ENCODE measurements around the gene PACSIN2. TPM values are rescaled to one million over a fixed set of nuclear protein-coding genes. Genes with fewer than 3 reads are reported as not detected.
"Not testable (repeated sequence)": the region's sequence is repeated elsewhere in the genome, so short reads cannot be mapped to it uniquely, and the experiment has no call there.

PACSIN2 gene
- total and polyA plus RNA-seq, 8 donors = 24.9 to 154 (median 71.6) TPM

DNA sequence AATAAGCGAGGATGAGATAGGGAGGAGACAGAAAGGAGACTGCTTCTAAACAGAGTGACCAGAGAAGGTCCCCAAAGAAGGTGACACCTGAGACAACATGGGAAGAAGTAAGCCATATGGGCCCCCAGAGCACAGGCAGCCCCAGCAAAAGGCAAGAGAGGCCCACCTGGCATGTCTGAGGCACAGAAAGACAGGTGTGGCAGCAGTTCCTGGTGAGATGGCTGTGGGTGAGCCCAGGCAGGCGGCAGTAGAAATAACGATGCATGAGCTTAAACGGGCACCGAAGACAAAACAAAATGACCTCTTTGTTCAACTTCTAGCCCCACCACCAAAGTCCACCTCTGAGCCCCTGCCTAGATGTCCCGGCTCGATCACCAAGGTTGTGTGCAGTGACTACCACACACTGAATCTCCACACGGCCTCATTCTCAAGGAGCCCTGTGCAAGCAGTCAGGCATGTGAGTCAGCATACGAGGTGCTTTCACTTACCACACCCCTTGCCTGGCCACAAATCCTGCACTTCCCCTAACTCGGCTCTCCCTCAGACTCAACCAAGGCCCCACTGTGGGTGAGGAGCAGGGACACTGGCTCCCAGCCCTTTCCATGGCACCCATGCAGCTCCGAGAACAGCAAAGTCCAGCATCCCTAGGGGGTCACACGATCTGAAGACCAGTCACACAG is 77.6 kb downstream of the PACSIN2 start:
- peak; percentile 74 to 89 for DNase-seq
- H3K27me3 ChIP-seq = no peaks in the 10 kb centered on the region
- H3K4me1 ChIP-seq = peaks cover 82 to 89% (median 87%) of the 10 kb centered on the region in 4 donors
- peak overlapping the region; percentile 67 to 96 (median 89) for H3K27ac ChIP-seq
- no peaks in the 10 kb centered on the region for H3K36me3 ChIP-seq
- TF ChIP-seq, protein P1, sequence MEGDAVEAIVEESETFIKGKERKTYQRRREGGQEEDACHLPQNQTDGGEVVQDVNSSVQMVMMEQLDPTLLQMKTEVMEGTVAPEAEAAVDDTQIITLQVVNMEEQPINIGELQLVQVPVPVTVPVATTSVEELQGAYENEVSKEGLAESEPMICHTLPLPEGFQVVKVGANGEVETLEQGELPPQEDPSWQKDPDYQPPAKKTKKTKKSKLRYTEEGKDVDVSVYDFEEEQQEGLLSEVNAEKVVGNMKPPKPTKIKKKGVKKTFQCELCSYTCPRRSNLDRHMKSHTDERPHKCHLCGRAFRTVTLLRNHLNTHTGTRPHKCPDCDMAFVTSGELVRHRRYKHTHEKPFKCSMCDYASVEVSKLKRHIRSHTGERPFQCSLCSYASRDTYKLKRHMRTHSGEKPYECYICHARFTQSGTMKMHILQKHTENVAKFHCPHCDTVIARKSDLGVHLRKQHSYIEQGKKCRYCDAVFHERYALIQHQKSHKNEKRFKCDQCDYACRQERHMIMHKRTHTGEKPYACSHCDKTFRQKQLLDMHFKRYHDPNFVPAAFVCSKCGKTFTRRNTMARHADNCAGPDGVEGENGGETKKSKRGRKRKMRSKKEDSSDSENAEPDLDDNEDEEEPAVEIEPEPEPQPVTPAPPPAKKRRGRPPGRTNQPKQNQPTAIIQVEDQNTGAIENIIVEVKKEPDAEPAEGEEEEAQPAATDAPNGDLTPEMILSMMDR (IDR thresholded peaks at IDR 0.05) = no peak
- peak in 2 of 3 donors; percentile 71 to 86 for TF ChIP-seq POLR2AphosphoS5 (IDR thresholded peaks at IDR 0.05)
- TF ChIP-seq EP300 (IDR thresholded peaks at IDR 0.05) = no peak
- peak overlapping the region in 1 of 4 donors; percentile 1 for H3K4me3 ChIP-seq
- 30 to 50% (median 37%) methylated on average over 12 of the region's 12 CpGs for WGBS, 5 donors
- intact Hi-C loops (cut with DNase I; ENCODE audit: low total_unique reads) = no loop called here
- no peaks in the 10 kb centered on the region for H3K9me3 ChIP-seq

DNA sequence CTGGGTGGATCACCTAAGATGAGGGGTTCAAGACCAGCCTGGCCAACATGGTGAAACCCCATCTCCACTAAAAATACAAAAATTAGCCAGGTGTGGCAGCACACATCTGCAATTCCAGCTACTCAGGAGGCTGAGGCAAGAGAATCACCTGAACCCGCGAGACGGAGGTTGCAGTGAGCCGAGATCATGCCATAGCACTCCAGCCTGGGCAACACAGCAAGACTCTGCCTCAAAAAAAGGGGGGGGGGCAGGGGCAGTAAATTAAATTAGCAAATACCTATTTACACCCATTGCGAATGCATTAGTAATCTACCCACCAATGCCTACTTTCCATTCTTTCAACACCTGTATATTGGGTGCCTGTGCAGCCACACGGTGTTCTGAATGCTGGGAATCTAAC is 78.3 kb downstream of the PACSIN2 start:
- H3K36me3 ChIP-seq; DNase-seq; intact Hi-C loops (cut with DNase I; ENCODE audit: low total_unique reads); H3K27me3 ChIP-seq; H3K9me3 ChIP-seq: not testable (repeated sequence)
- Histone ChIP-seq H3K27ac (peak overlapping the region; percentile 67 to 96 (median 89)), H3K4me1 (peaks cover 87 to 95% (median 93%) of the 10 kb centered on the region in 4 donors), H3K4me3 (peak overlapping the region in 1 of 4 donors; percentile 1)
- WGBS, 5 donors = 93 to 98% (median 94%) methylated on average over 6 of the region's 6 CpGs

DNA sequence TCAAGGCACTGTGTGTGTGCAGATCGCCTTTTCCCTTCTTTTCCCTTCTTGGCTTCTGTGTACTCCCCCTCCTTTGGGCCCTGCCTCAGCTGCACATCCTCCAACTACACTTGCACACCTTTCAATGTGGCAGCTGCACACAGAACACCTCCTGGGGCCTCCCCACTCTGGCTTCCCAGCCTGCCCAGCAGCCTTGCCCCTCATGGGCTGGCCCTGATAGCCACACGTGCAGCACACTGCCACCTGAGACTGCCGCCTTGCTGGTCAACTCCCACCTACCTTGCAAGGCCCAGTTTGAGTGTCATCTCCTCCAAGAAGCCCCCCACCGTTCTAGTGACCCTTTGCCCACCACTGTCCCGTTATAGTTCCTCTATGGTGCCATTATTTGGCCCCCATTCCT is 80.6 kb downstream of the PACSIN2 start:
- H3K27ac ChIP-seq = peak overlapping the region; percentile 74 to 96 (median 89)
- no peaks in the 10 kb centered on the region for H3K9me3 ChIP-seq
- DNase-seq = peak in 1 of 2 donors; percentile 51
- no peak overlapping the region for H3K4me3 ChIP-seq
- 63 to 73% (median 70%) methylated on average over 5 of the region's 5 CpGs for WGBS, 5 donors
- no peak for TF ChIP-seq POLR2AphosphoS5 (IDR thresholded peaks at IDR 0.05)
- no peak for TF ChIP-seq EP300 (IDR thresholded peaks at IDR 0.05)
- TF ChIP-seq POLR2A (IDR thresholded peaks at IDR 0.05) = no peak
- TF ChIP-seq, protein P1 (IDR thresholded peaks at IDR 0.05) = no peak
- peaks cover 90 to 100% (median 98%) of the 10 kb centered on the region in 4 donors for H3K4me1 ChIP-seq
- H3K27me3 ChIP-seq = no peaks in the 10 kb centered on the region
- no peaks in the 10 kb centered on the region for H3K36me3 ChIP-seq
- intact Hi-C loops (cut with DNase I; ENCODE audit: low total_unique reads) = no loop called here

DNA sequence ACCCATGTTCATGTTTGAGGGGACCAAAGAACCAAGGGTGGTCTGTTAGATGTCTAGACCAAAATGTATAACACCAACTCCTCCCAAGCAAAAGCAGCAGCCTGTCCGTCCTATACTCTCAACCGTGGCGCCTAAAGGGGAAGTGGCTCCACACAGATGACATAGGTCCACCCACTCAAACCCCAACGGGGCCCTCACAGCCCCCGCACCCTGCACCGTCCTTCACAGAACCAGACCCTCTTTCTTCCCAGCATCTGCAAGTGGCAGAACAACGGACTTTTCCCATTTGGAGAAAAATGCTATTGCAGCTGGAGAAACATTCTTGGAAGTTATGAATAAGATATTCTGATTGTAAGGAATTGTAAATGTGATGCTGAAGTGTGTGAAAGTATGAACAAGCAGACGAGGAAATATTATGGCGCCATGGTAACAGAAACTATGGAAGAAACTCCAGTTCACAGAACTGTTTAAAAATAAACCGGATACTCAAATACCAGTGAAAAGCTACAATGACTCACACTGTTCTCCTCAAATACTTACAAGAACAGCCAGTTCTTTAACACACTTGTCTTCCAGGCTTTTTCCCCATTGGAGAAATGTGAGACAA is 81.4 kb downstream of the PACSIN2 start:
- intact Hi-C loops (cut with DNase I; ENCODE audit: low total_unique reads) = no loop called here
- peak overlapping the region; percentile 74 to 96 (median 89) for H3K27ac ChIP-seq

DNA sequence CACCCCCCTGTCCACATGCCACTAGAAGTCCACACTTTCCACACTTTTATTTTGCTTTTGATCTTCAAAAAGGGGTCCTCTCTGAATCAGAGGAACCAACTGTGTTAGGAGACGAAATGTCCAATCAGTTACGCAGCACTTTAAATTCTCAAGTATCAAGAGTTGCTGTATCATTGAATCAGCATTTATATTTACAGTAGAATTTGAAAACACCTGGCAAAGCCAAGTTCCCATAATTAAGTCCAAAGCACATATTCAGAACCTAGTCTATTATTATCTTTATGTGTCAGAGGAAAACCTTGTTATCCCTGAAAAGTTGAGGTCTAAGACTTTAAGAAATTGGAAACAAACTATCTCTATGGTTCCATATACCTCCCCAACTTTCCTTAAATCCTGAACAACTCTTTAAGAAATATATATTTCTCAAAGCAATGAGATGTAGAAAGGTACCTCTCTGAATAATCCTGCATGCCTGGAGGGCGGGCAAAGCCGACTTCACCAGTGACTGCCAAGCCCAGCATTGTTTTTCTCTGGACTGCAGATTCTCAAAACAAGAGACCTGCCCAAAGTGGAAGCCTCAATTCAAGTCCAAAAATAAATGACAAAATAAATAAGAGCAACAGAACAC is 82.0 kb downstream of the PACSIN2 start:
- H3K36me3 ChIP-seq = no peaks in the 10 kb centered on the region
- peak overlapping the region; percentile 74 to 96 (median 89) for H3K27ac ChIP-seq
- no peak overlapping the region for H3K4me3 ChIP-seq
- no peaks in the 10 kb centered on the region for H3K27me3 ChIP-seq
- TF ChIP-seq, protein P1 (IDR thresholded peaks at IDR 0.05) = no peak
- TF ChIP-seq EP300 (IDR thresholded peaks at IDR 0.05) (no peak), POLR2AphosphoS5 (IDR thresholded peaks at IDR 0.05) (no peak), POLR2A (IDR thresholded peaks at IDR 0.05) (no peak)
- intact Hi-C loops (cut with DNase I; ENCODE audit: low total_unique reads) = no loop called here
- H3K4me1 ChIP-seq = peaks cover 88 to 100% (median 93%) of the 10 kb centered on the region in 4 donors
- no peak for DNase-seq
- WGBS, 5 donors = 43 to 60% (median 52%) methylated on average over 4 of the region's 4 CpGs
- H3K9me3 ChIP-seq = no peaks in the 10 kb centered on the region

More for the DNA sequence above, 81.4 kb downstream of the PACSIN2 start:
- Histone ChIP-seq H3K4me1 (peaks cover 88 to 100% (median 98%) of the 10 kb centered on the region in 4 donors), H3K9me3 (no peaks in the 10 kb centered on the region), H3K36me3 (no peaks in the 10 kb centered on the region), H3K27me3 (no peaks in the 10 kb centered on the region), H3K4me3 (no peak overlapping the region)
- DNase-seq = peak in 1 of 2 donors; percentile 92
- peak in 2 of 3 donors; percentile 61 to 75 for TF ChIP-seq POLR2AphosphoS5 (IDR thresholded peaks at IDR 0.05)
- no peak for TF ChIP-seq EP300 (IDR thresholded peaks at IDR 0.05)
- 18 to 38% (median 34%) methylated on average over 10 of the region's 10 CpGs for WGBS, 5 donors
